Stimulated activated CD8-positive, alpha-beta memory T cell treated with anti-CD3 and anti-CD28 coated beads, Interleukin-2, amount 100 ng/mL, for 1 hour (primary cell): Measurements from ENCODE around the gene SYTL3.
A peak's percentile ranks its signal among the peaks of the same experiment; 100 is the strongest.
"Not testable (repeated sequence)": the region's sequence is repeated elsewhere in the genome, so short reads cannot be mapped to it uniquely, and the experiment has no call there.

Experiments used
- DNase-seq, 2 donors: peaks; one replicate each; pipeline ENCODE4 v3.0.0-alpha.2; 2020; ENCODE audit warnings: low read depth in 2 of 2

Gene SYTL3

GRCh38 chr6:158638324-158638854, 11.5 kb upstream of the SYTL3 start:
- DNase-seq: no peak

GRCh38 chr6:158639056-158639455, 10.8 kb upstream of the SYTL3 start:
- no peak for DNase-seq

GRCh38 chr6:158640519-158640918, 9.3 kb upstream of the SYTL3 start:
- no peak for DNase-seq

GRCh38 chr6:158642097-158642601, 7.7 kb upstream of the SYTL3 start:
- DNase-seq: no peak

- DNase-seq: no peak
Observed at GRCh38 chr6:158643836-158644230, 6.0 kb upstream of the SYTL3 start.

GRCh38 chr6:158644231-158645063, 5.4 kb upstream of the SYTL3 start, which contains the start of gene DYNLT1:
DYNLT1 (minus strand) TSS chr6:158644743; CDS start chr6:158644708, 35 bp downstream.
- peak; percentile 77 to 78 for DNase-seq

- no peak for DNase-seq
Observed at GRCh38 chr6:158645064-158646022, 4.5 kb upstream of the SYTL3 start.

- no peak for DNase-seq
Observed at GRCh38 chr6:158646023-158646910, 3.6 kb upstream of the SYTL3 start.

GRCh38 chr6:158647501-158647900, 2.4 kb upstream of the SYTL3 start:
- DNase-seq: no peak

GRCh38 chr6:158648682-158649131, 1.1 kb upstream of the SYTL3 start:
- DNase-seq: no peak

GRCh38 chr6:158651981-158652737, 2.3 kb downstream of the SYTL3 start:
- not testable (repeated sequence) for DNase-seq

GRCh38 chr6:158653577-158654354, 3.9 kb downstream of the SYTL3 start:
- peak; percentile 70 to 74 for DNase-seq

GRCh38 chr6:158654498-158654897, 4.6 kb downstream of the SYTL3 start:
- no peak for DNase-seq

GRCh38 chr6:158654960-158655489, 5.2 kb downstream of the SYTL3 start:
- no peak for DNase-seq

- no peak for DNase-seq
Observed at GRCh38 chr6:158655569-158656450, 6.0 kb downstream of the SYTL3 start.

- DNase-seq: not testable (repeated sequence)
Observed at GRCh38 chr6:158656986-158657385, 7.1 kb downstream of the SYTL3 start.

- no peak for DNase-seq
Observed at GRCh38 chr6:158660333-158660754, 10.5 kb downstream of the SYTL3 start.

GRCh38 chr6:158661156-158661685, 11.4 kb downstream of the SYTL3 start:
- DNase-seq: no peak
